ENCODE results near the gene DYNC1LI1. TPM values are rescaled to one million over a fixed set of nuclear protein-coding genes. Genes with fewer than 3 reads are reported as not detected.
A peak's percentile ranks its signal among the peaks of the same experiment; 100 is the strongest.

Gene DYNC1LI1
- total and polyA plus RNA-seq, 2 of the 4 experiments (the other 2 are of a cell fraction): 25.2 to 30.8 TPM

DNA sequence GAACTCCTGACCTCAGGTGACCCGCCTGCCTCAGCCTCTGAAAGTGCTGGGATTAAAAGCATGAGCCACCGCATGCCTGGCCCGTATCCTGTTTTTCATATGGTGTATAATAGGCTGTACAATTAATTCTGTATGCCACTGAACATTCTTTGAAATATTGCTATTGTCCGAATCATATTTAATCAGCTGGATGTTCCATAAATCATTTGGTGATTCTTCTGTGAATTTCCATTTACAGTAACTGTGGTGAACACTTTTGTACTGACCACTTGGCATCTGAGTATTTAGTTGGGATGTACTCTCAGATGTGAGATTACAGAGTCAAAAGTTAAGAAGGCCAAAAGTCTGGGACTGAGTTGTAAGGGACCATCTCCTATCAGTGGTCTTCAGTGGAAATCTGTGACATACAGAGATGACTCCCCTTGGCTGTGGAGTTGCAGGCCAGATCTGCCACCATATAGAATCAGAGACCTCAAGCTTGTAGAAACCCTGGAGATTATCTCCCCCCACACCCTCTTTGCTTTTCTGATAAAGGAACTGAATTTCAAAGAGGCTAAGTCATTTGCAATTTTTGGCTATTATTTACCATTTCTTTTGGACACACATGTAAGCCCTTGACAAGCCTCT lies 25.7 kb upstream of the DYNC1LI1 start:
- BruUV-seq (replicated peaks): no TSS peak
- Histone ChIP-seq H3K56ac (ENCODE audit: extremely low read depth, insufficient read depth, low read length) (no peak overlapping the region), H3K27me3 (ENCODE audit: control insufficient read depth, insufficient read depth, low read length) (peaks cover under 1% of the 10 kb centered on the region; the same call in 1 of the 2 replicates), H3K79me1 (ENCODE audit: low read depth in 1 of 2, low read length in 2 of 2) (no peaks in the 10 kb centered on the region), H2BK15ac (ENCODE audit: low read depth, low read length) (no peak overlapping the region), H2BK5ac (ENCODE audit: low read depth, low read length, poor library complexity, severe bottlenecking) (no peak overlapping the region), H3K9ac (ENCODE audit: low read depth, low read length) (no peak overlapping the region), H2BK120ac (ENCODE audit: low read depth, low read length) (peak overlapping the region; percentile 16; the same call in 1 of the 2 replicates), H2AK5ac (ENCODE audit: low read depth, low read length) (0 out of 2 replicates have a peak overlapping the region, but pooled peaks have one; percentile 8), H3K18ac (ENCODE audit: low read depth, low read length) (0 out of 2 replicates have a peak overlapping the region, but pooled peaks have one; percentile 37), H4K8ac (ENCODE audit: low read depth in 2 of 2, low read length in 2 of 2) (no peak overlapping the region), H3K9me3 (ENCODE audit: control insufficient read depth, insufficient read depth, low read length) (no peaks in the 10 kb centered on the region), H2AK9ac (replicated peaks; ENCODE audit: low read depth, low read length, poor library complexity) (no peak overlapping the region), H4K5ac (ENCODE audit: low read depth, low read length) (no peak overlapping the region), H2BK20ac (ENCODE audit: low read depth, low read length) (0 out of 2 replicates have a peak overlapping the region, but pooled peaks have one; percentile 21), H3K4me3 (ENCODE audit: insufficient read depth, low read depth, low read length) (no peak overlapping the region), H3K4ac (ENCODE audit: low read depth, low read length) (peak overlapping the region; percentile 14; the same call in 1 of the 2 replicates), H3K27ac (ENCODE audit: insufficient read depth, low read length) (peak overlapping the region; percentile 49; the same call in 1 of the 2 replicates), H3K23ac (ENCODE audit: low read depth, low read length) (no peak overlapping the region), H2AFZ (replicated peaks; ENCODE audit: low read length, poor library complexity) (no peak overlapping the region), H4K91ac (ENCODE audit: insufficient read depth, low read depth, low read length) (no peak overlapping the region), H4K20me1 (ENCODE audit: insufficient read depth, low read length) (no peaks in the 10 kb centered on the region), H3K9me1 (ENCODE audit: insufficient read depth, low read length) (0 out of 2 replicates have a peak, but pooled peaks cover 9% of the 10 kb centered on the region), H3K14ac (replicated peaks; ENCODE audit: low read depth, low read length) (no peak overlapping the region), H3K36me3 (ENCODE audit: control insufficient read depth, insufficient read depth, low read length) (no peaks in the 10 kb centered on the region), H3K4me1 (ENCODE audit: control insufficient read depth, insufficient read depth, low read length) (peaks cover 4% of the 10 kb centered on the region; the same call in 1 of the 2 replicates), H3K4me2 (ENCODE audit: low read depth, low read length) (no peak overlapping the region; the same call in 1 of the 2 replicates)
- CTCF ChIA-PET: no interaction called here
- POLR2A ChIA-PET (ENCODE audit: unreplicated experiment): no interaction called here
- in situ Hi-C loops (cut with MboI; ENCODE audit: low sequenced_read_pairs) (no loop called here), dilution Hi-C loops (cut with HindIII; ENCODE audit: low sequenced_read_pairs, unreplicated experiment) (no loop called here), intact Hi-C loops (cut with micrococcal nuclease) (no loop called here)
- 73% methylated on average over 2 of the region's 4 CpGs; no CpG with 5 or more reads in 1 of the 2 experiments for WGBS, 2 experiments (ENCODE audit: extremely low coverage in 2 of 2, insufficient read length in 1 of 2)
- DNase-seq: no peak
- no peak for ATAC-seq (ENCODE audit: low read depth)
- TF ChIP-seq RFX5 (IDR thresholded peaks at IDR 0.05; ENCODE audit: low read depth, low read length): no peak
- TF ChIP-seq MXI1 (IDR thresholded peaks at IDR 0.05; ENCODE audit: borderline replicate concordance, low read depth, low read length): no peak
- TF ChIP-seq MAZ (IDR thresholded peaks at IDR 0.05; ENCODE audit: borderline replicate concordance, low read depth, low read length): no peak
- TF ChIP-seq MAFK (IDR thresholded peaks at IDR 0.05; ENCODE audit: low read depth, low read length): no peak
- no peak for TF ChIP-seq SMC3 (IDR thresholded peaks at IDR 0.05; ENCODE audit: low read depth, low read length)
- no peak for TF ChIP-seq ELK1 (IDR thresholded peaks at IDR 0.05; ENCODE audit: borderline replicate concordance, low read depth, low read length)
- no peak for TF ChIP-seq CEBPB (IDR thresholded peaks at IDR 0.05; ENCODE audit: low read depth, low read length)
- TF ChIP-seq CTCF (conservative IDR thresholded peaks at IDR 0.05; ENCODE audit: low read depth, low read length): no peak
- no peak for TF ChIP-seq FOS (IDR thresholded peaks at IDR 0.05; ENCODE audit: low read depth, low read length)

Data from IMR-90 (cell line).